A673 (cell line): Measurements from ENCODE around the gene MED13.

Experiments used
- EZH2 ChIP-seq: fragments of 200-600 bp; sonication (generic); IDR thresholded peaks from 2 replicates; pipeline ENCODE4 v1.6.1; 2017; ENCODE audit warnings: borderline replicate concordance, low read depth, mild to moderate bottlenecking, mixed read lengths, antibody characterized with exemption, low read length; ENCODE audit not compliant: poor library complexity, severe bottlenecking
- TF ChIP-seq, protein P1 (sequence below): fragments of 300-800, 200-600 bp; sonication (generic); conservative IDR thresholded peaks from 2 replicates; pipeline ENCODE4 v1.5.1; 2017; ENCODE audit warnings: low read depth, mild to moderate bottlenecking, antibody characterized with exemption, low read length, moderate library complexity, mixed read lengths

DNA sequence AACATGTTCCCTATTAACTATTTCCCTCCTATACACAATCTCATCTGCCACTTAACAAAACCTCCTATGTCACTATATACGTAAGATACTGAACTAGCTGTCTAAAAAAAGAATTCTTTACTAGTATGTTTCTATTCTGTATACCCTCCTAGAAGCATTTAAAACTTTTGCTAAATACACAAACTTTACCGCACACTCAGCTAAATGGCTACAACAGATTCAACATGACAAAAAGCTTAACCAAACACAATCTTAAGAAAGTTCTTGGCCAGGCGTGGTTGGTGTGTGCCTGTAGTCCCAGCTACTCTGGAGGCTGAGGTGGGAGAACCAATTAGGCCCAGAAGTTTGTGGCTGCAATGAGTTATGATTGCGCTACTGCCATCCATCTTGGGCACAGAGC is 20.0 kb downstream of the MED13 start:
- no peak for TF ChIP-seq EZH2
- TF ChIP-seq, protein P1, sequence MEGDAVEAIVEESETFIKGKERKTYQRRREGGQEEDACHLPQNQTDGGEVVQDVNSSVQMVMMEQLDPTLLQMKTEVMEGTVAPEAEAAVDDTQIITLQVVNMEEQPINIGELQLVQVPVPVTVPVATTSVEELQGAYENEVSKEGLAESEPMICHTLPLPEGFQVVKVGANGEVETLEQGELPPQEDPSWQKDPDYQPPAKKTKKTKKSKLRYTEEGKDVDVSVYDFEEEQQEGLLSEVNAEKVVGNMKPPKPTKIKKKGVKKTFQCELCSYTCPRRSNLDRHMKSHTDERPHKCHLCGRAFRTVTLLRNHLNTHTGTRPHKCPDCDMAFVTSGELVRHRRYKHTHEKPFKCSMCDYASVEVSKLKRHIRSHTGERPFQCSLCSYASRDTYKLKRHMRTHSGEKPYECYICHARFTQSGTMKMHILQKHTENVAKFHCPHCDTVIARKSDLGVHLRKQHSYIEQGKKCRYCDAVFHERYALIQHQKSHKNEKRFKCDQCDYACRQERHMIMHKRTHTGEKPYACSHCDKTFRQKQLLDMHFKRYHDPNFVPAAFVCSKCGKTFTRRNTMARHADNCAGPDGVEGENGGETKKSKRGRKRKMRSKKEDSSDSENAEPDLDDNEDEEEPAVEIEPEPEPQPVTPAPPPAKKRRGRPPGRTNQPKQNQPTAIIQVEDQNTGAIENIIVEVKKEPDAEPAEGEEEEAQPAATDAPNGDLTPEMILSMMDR: no peak
